HG02970 (cell line): ENCODE results near the gene TET1.
"Not testable (repeated sequence)": the region's sequence is repeated elsewhere in the genome, so short reads cannot be mapped to it uniquely, and the experiment has no call there.

Experiments
- ATAC-seq: cut with Tn5 transposase; IDR thresholded peaks from one replicate; pipeline ENCODE4 v1.9.1; 2021; ENCODE audit warnings: mild to moderate bottlenecking, moderate library complexity, moderate number of reproducible peaks; ENCODE audit not compliant: unreplicated experiment, low FRiP score

TET1 gene

GRCh38 chr10:68560186-68560942, at the start of gene TET1:
TSS of gene TET1 (plus strand) at chr10:68560337. CDS start at chr10:68572339, 12,002 bp downstream.
- no peak for ATAC-seq

GRCh38 chr10:68516216-68516615, 43.9 kb upstream of the TET1 start:
- not testable (repeated sequence) for ATAC-seq

- no peak for ATAC-seq
Measured at GRCh38 chr10:68516766-68517165, 43.4 kb upstream of the TET1 start.

- ATAC-seq, result no peak
Measured at GRCh38 chr10:68517188-68517587, 42.9 kb upstream of the TET1 start.

GRCh38 chr10:68518609-68519008, 41.5 kb upstream of the TET1 start:
- ATAC-seq, result not testable (repeated sequence)

- ATAC-seq, result not testable (repeated sequence)
Measured at GRCh38 chr10:68525490-68526038, 34.6 kb upstream of the TET1 start.

GRCh38 chr10:68526634-68527307, 33.4 kb upstream of the TET1 start:
- no peak for ATAC-seq

- ATAC-seq, result no peak
Measured at GRCh38 chr10:68536973-68537372, 23.2 kb upstream of the TET1 start.

- ATAC-seq, result no peak
Measured at GRCh38 chr10:68537796-68538195, 22.3 kb upstream of the TET1 start.

GRCh38 chr10:68543004-68543918, 16.9 kb upstream of the TET1 start:
- ATAC-seq, result no peak

- no peak for ATAC-seq
Measured at GRCh38 chr10:68550747-68551411, 9.3 kb upstream of the TET1 start.

GRCh38 chr10:68553138-68553537, 7.0 kb upstream of the TET1 start:
- no peak for ATAC-seq

- no peak for ATAC-seq
Measured at GRCh38 chr10:68553599-68553998, 6.5 kb upstream of the TET1 start.

GRCh38 chr10:68558478-68558877, 1.7 kb upstream of the TET1 start:
- ATAC-seq, result no peak

- no peak for ATAC-seq
Measured at GRCh38 chr10:68559251-68559650, 886 bp upstream of the TET1 start.

GRCh38 chr10:68559841-68560185, 324 bp upstream of the TET1 start:
- ATAC-seq, result no peak

- ATAC-seq, result no peak
Measured at GRCh38 chr10:68560943-68561864, 1.1 kb downstream of the TET1 start.

GRCh38 chr10:68561865-68562649, 1.9 kb downstream of the TET1 start:
- no peak for ATAC-seq
